ENCODE data around the gene CHD6.

GRCh38 chr20:41621421-41621820 is 3.2 kb upstream of the CHD6 start:
- TF ChIP-seq CTCF (IDR thresholded peaks at IDR 0.05 in 2 of 3, conservative IDR thresholded peaks at IDR 0.05 in 1 of 3; ENCODE audit: borderline replicate concordance in 1 of 3, insufficient read depth in 1 of 3, low read depth in 2 of 3, low read length in 2 of 3) (no peak), ELF1 (IDR thresholded peaks at IDR 0.05; ENCODE audit: borderline replicate concordance, low read depth) (no peak), ZBTB33 (IDR thresholded peaks at IDR 0.05; ENCODE audit: extremely low read depth, insufficient replicate concordance, low read length) (no peak), FOSL1 (IDR thresholded peaks at IDR 0.05; ENCODE audit: low read depth) (no peak), YY1 (IDR thresholded peaks at IDR 0.05; ENCODE audit: extremely low read depth, insufficient replicate concordance, low read depth, low read length) (no peak), POLR2AphosphoS5 (IDR thresholded peaks at IDR 0.05; ENCODE audit: low read depth, low read length) (no peak)

All from HCT116 (cell line).